Choroid plexus epithelial cell (primary cell): ENCODE measurements around the gene ROPN1L.

Source experiments
- DNase-seq: peaks from one replicate; pipeline ENCODE4 v3.0.0-alpha.2; 2010; ENCODE audit warnings: low read depth
- H3K4me3 ChIP-seq: 2 replicates; pipeline ENCODE4 v1.5.1; 2011; ENCODE audit warnings: low read depth, mild to moderate bottlenecking, control low read depth, low read length, moderate library complexity
- CTCF ChIP-seq: conservative IDR thresholded peaks from 2 replicates; pipeline ENCODE4 v1.5.1; 2011; ENCODE audit warnings: low read depth, mild to moderate bottlenecking, control low read depth, inconsistent platforms, low read length, moderate library complexity

ROPN1L gene

GRCh38 chr5:10485897-10486296, 44.2 kb downstream of the ROPN1L start:
- no peak overlapping the region for H3K4me3 ChIP-seq
- DNase-seq: no peak
- no peak for TF ChIP-seq CTCF

GRCh38 chr5:10486511-10487344, 45.0 kb downstream of the ROPN1L start:
- no peak for TF ChIP-seq CTCF
- H3K4me3 ChIP-seq: no peak overlapping the region
- no peak for DNase-seq

GRCh38 chr5:10488144-10488543, 46.5 kb downstream of the ROPN1L start:
- TF ChIP-seq CTCF: no peak
- DNase-seq: no peak
- H3K4me3 ChIP-seq: no peak overlapping the region

GRCh38 chr5:10489810-10490426, 48.2 kb downstream of the ROPN1L start:
- no peak for TF ChIP-seq CTCF
- peak; percentile 35 for DNase-seq
- no peak overlapping the region for H3K4me3 ChIP-seq

GRCh38 chr5:10490927-10491672, 49.4 kb downstream of the ROPN1L start:
- TF ChIP-seq CTCF: no peak
- no peak overlapping the region for H3K4me3 ChIP-seq
- no peak for DNase-seq

GRCh38 chr5:10491673-10492026, 50.0 kb downstream of the ROPN1L start:
- no peak overlapping the region for H3K4me3 ChIP-seq
- DNase-seq: no peak
- TF ChIP-seq CTCF: no peak
